PC-3 (cell line): ENCODE data around the gene ROR1. TPM values are rescaled to one million over a fixed set of nuclear protein-coding genes. Genes with fewer than 3 reads are reported as not detected.

Source experiments
- ATAC-seq: fragments of 200-7000 bp; cut with Tn5 transposase; 2 replicates; pipeline ENCODE4 v1.9.1; 2020; ENCODE audit warnings: mild to moderate bottlenecking, moderate library complexity
- BruUV-seq: library from RNA; stranded (reverse); fragments of 400-500 nt; replicated peaks from 2 replicates; lab custom pipeline; 2021; lab: Mats Ljungman, UMichigan
- CTCF ChIA-PET: fragments of 300-600 bp; sonication (Branson Sonifier 250); formaldehyde crosslinking; loops from one replicate; lab custom pipeline; 2022; ENCODE audit warnings: antibody characterized with exemption; lab: Charles Lee
- POLR2A ChIA-PET: fragments of 300-600 bp; sonication (Branson Sonifier 250); formaldehyde crosslinking; loops from one replicate; lab custom pipeline; 2022; ENCODE audit warnings: antibody characterized with exemption; ENCODE audit not compliant: unreplicated experiment; lab: Charles Lee
- DNase-seq: peaks from one replicate; pipeline ENCODE4 v3.0.0-alpha.2; 2015
- H2AFZ ChIP-seq: fragments of 300-600 bp; sonication (generic); 2 replicates; pipeline ENCODE4 v1.6.0; 2016; ENCODE audit warnings: antibody characterized with exemption, low read length
- H3F3A ChIP-seq: fragments of 300-600 bp; sonication (generic); one replicate; pipeline ENCODE4 v1.6.0; 2017; ENCODE audit warnings: antibody characterized with exemption, low read length, control low read depth, mild to moderate bottlenecking; ENCODE audit not compliant: unreplicated experiment
- H3K27ac ChIP-seq: fragments of 300-600 bp; sonication (generic); 2 replicates; pipeline ENCODE4 v1.5.1; 2016; ENCODE audit warnings: mild to moderate bottlenecking, low read length
- H3K27me3 ChIP-seq: fragments of 300-600 bp; sonication (generic); 2 replicates; pipeline ENCODE4 v1.6.1; 2016; ENCODE audit warnings: low read length, mixed read lengths
- H3K36me3 ChIP-seq: fragments of 300-600 bp; sonication (generic); 2 replicates; pipeline ENCODE4 v1.6.1; 2016; ENCODE audit warnings: low read depth, mixed run types, low read length, mixed read lengths
- H3K4me1 ChIP-seq: fragments of 300-600 bp; sonication (generic); 2 replicates; pipeline ENCODE4 v1.5.1; 2016; ENCODE audit warnings: low read length; ENCODE audit not compliant: insufficient read depth
- H3K4me2 ChIP-seq: fragments of 300-600 bp; sonication (generic); 2 replicates; pipeline ENCODE4 v1.6.0; 2016; ENCODE audit warnings: low read length
- H3K4me3 ChIP-seq: fragments of 300-600 bp; sonication (generic); 2 replicates; pipeline ENCODE4 v1.5.1; 2016; ENCODE audit warnings: mild to moderate bottlenecking, low read length, mixed read lengths
- H3K79me2 ChIP-seq: fragments of 300-600 bp; sonication (generic); 2 replicates; pipeline ENCODE4 v1.6.1; 2017; ENCODE audit warnings: low read length, mixed read lengths
- H3K9ac ChIP-seq: fragments of 300-600 bp; sonication (generic); 2 replicates; pipeline ENCODE4 v1.6.0; 2016; ENCODE audit warnings: mild to moderate bottlenecking, low read length
- H3K9me2 ChIP-seq: fragments of 300-600 bp; sonication (generic); replicated peaks from 2 replicates; pipeline ENCODE4 v1.6.1; 2016; ENCODE audit warnings: mixed run types, low read length, mixed read lengths
- H3K9me3 ChIP-seq: fragments of 300-600 bp; sonication (generic); 2 replicates; pipeline ENCODE4 v1.6.1; 2016; ENCODE audit warnings: low read length, mixed read lengths
- H4K20me1 ChIP-seq: fragments of 300-600 bp; sonication (generic); 2 replicates; pipeline ENCODE4 v1.6.1; 2016; ENCODE audit warnings: low read length, mixed read lengths
- CTCF ChIP-seq: fragments of 300-600 bp; sonication (generic); conservative IDR thresholded peaks from 2 replicates; pipeline ENCODE4 v1.5.1; 2017; ENCODE audit warnings: antibody characterized with exemption, low read depth, mild to moderate bottlenecking, low read length
- EZH2 ChIP-seq: fragments of 300-600 bp; sonication (generic); IDR thresholded peaks from one replicate; pipeline ENCODE4 v1.6.1; 2017; ENCODE audit warnings: antibody characterized with exemption, mild to moderate bottlenecking, low read length; ENCODE audit not compliant: unreplicated experiment
- EZH2phosphoT487 ChIP-seq: fragments of 300-600 bp; sonication (generic); IDR thresholded peaks from 2 replicates; pipeline ENCODE4 v1.6.1; 2018; ENCODE audit warnings: mild to moderate bottlenecking, antibody characterized with exemption, low read length, borderline replicate concordance
- intact Hi-C: fragments of 100-400 bp; cut with micrococcal nuclease; formaldehyde crosslinking; loops from 2 replicates; pipeline ENCODE4 v1.9.0; 2023
- total RNA-seq: library from RNA; depleted of rRNA; stranded (reverse); fragments of >200 nt; gene quantifications from 2 replicates; pipeline ENCODE4 v1.2.3, GENCODE V29; 2014

The ROR1 gene
- total RNA-seq, 1 experiment from 2014 or later = 16.5 TPM

GRCh38 chr1:63774617-63775417, 1.0 kb downstream of the ROR1 start:
- peaks cover 44% of the 10 kb centered on the region for H4K20me1 ChIP-seq
- no peaks in the 10 kb centered on the region for H3K9me3 ChIP-seq
- H3K27me3 ChIP-seq = no peaks in the 10 kb centered on the region
- intact Hi-C loops = loop anchor here (2.0 to 10.0 kb wide), 6 partner anchors 47 to 468 kb away; no protein-coding TSS in a partner anchor
- H3K4me2 ChIP-seq = peak overlapping the region; percentile 90
- DNase-seq (peak; percentile 53), ATAC-seq (peak; percentile 30)
- H3K36me3 ChIP-seq = no peaks in the 10 kb centered on the region
- peak overlapping the region; percentile 72 for H3K27ac ChIP-seq
- peak overlapping the region; percentile 48 for H2AFZ ChIP-seq
- peak overlapping the region; percentile 88 for H3K4me3 ChIP-seq
- H3K9ac ChIP-seq = peak overlapping the region; percentile 97
- peaks cover 53% of the 10 kb centered on the region for H3K79me2 ChIP-seq
- H3K4me1 ChIP-seq = peaks cover 34% of the 10 kb centered on the region
- no peaks in the 10 kb centered on the region for H3F3A ChIP-seq
- TF ChIP-seq CTCF (no peak), EZH2 (no peak)
- no peaks in the 10 kb centered on the region for H3K9me2 ChIP-seq
- POLR2A ChIA-PET = interaction anchor here (0.6 to 1.0 kb wide), 3 partner anchors 83 to 413 kb away, joined by 3 to 8 read pairs (median 3); no protein-coding TSS in a partner anchor
- BruUV-seq = no TSS peak
- CTCF ChIA-PET = interaction anchor here (0.9 to 1.1 kb wide), 2 partner anchors 104 to 319 kb away, joined by 4 to 5 read pairs; no protein-coding TSS in a partner anchor

- Histone ChIP-seq H3K9me3 (no peaks in the 10 kb centered on the region), H3K79me2 (peaks cover 60% of the 10 kb centered on the region), H3K27ac (peak overlapping the region; percentile 72), H3K4me2 (peak overlapping the region; percentile 90), H3K9ac (peak overlapping the region; percentile 97), H3K4me3 (peak overlapping the region; percentile 88), H2AFZ (peak overlapping the region; percentile 48; the same call in 1 of the 2 replicates), H3K4me1 (peaks cover 34% of the 10 kb centered on the region), H3K36me3 (no peaks in the 10 kb centered on the region), H3K9me2 (no peaks in the 10 kb centered on the region), H3K27me3 (no peaks in the 10 kb centered on the region), H3F3A (no peaks in the 10 kb centered on the region), H4K20me1 (peaks cover 51% of the 10 kb centered on the region)
- ATAC-seq (no peak), DNase-seq (peak; percentile 44)
- TF ChIP-seq EZH2 (no peak), EZH2phosphoT487 (no peak), CTCF (no peak)
- POLR2A ChIA-PET = interaction anchor here (0.6 to 1.0 kb wide), 2 partner anchors 84 to 412 kb away, joined by 3 read pairs; no protein-coding TSS in a partner anchor
- TSS peak; percentile 34 for BruUV-seq
- intact Hi-C loops = loop anchor here (2.0 to 10.0 kb wide), 4 partner anchors 47 to 467 kb away; no protein-coding TSS in a partner anchor
- CTCF ChIA-PET = interaction anchor here (0.6 to 1.1 kb wide), 3 partner anchors 71 to 318 kb away, joined by 3 to 5 read pairs (median 3); no protein-coding TSS in a partner anchor
These were observed 1.8 kb downstream of the ROR1 start for GRCh38 chr1:63775418-63776127.
